GM23338 (cell line): ENCODE results near the gene HMGN4. TPM values are rescaled to one million over a fixed set of nuclear protein-coding genes. Genes with fewer than 3 reads are reported as not detected.

Experiments used
- ATAC-seq: fragments of 200-7000 bp; cut with Tn5 transposase; 3 replicates; pipeline ENCODE4 v1.9.1; 2020
- DNase-seq: peaks from one replicate; pipeline ENCODE4 v3.0.0-alpha.2; 2015; ENCODE audit warnings: low spot score
- H2AFZ ChIP-seq: fragments of 200-600 bp; sonication (generic); 2 replicates; pipeline ENCODE4 v1.8.0; 2016; ENCODE audit warnings: antibody characterized with exemption, mild to moderate bottlenecking, moderate library complexity
- H3F3A ChIP-seq: fragments of 200-600 bp; sonication (generic); replicated peaks from 2 replicates; pipeline ENCODE4 v1.8.0; 2017; ENCODE audit warnings: antibody characterized with exemption, mixed run types, low read depth
- H3K27ac ChIP-seq: fragments of 200-600 bp; sonication (generic); 2 replicates; pipeline ENCODE4 v1.6.1; 2016; ENCODE audit warnings: low read depth
- H3K27me3 ChIP-seq: fragments of 200-600 bp; sonication (generic); 2 replicates; pipeline ENCODE4 v1.8.0; 2016; ENCODE audit warnings: mild to moderate bottlenecking, mixed run types, moderate library complexity; ENCODE audit not compliant: insufficient read depth
- H3K36me3 ChIP-seq: fragments of 200-600 bp; sonication (generic); 2 replicates; pipeline ENCODE4 v1.8.0; 2016; ENCODE audit warnings: mild to moderate bottlenecking; ENCODE audit not compliant: insufficient read depth
- H3K4me1 ChIP-seq: fragments of 200-600 bp; sonication (generic); 2 replicates; pipeline ENCODE4 v1.8.0; 2016; ENCODE audit warnings: mild to moderate bottlenecking, moderate library complexity; ENCODE audit not compliant: insufficient read depth
- H3K4me2 ChIP-seq: fragments of 200-600 bp; sonication (generic); 2 replicates; pipeline ENCODE4 v1.7.1; 2017; ENCODE audit warnings: mixed run types
- H3K4me3 ChIP-seq: fragments of 200-600 bp; sonication (generic); 2 replicates; pipeline ENCODE4 v1.6.1; 2016; ENCODE audit warnings: mixed run types
- H3K79me2 ChIP-seq: fragments of 200-600 bp; sonication (generic); replicated peaks from 2 replicates; pipeline ENCODE4 v1.8.0; 2017; ENCODE audit warnings: mild to moderate bottlenecking; ENCODE audit not compliant: insufficient read depth
- H3K9me2 ChIP-seq: fragments of 200-600 bp; sonication (generic); 2 replicates; pipeline ENCODE4 v1.8.0; 2017; ENCODE audit not compliant: insufficient read depth
- H4K20me1 ChIP-seq: fragments of 200-600 bp; sonication (generic); replicated peaks from 2 replicates; pipeline ENCODE4 v1.8.0; 2017; ENCODE audit warnings: mild to moderate bottlenecking; ENCODE audit not compliant: insufficient read depth
- H3K27ac Mint-ChIP-seq: 2 replicates; pipeline ENCODE4 v1.8.0; 2020; ENCODE audit warnings: inconsistent platforms, mild to moderate bottlenecking, moderate library complexity, mixed read lengths
- H3K27me3 Mint-ChIP-seq: 3 replicates; pipeline ENCODE4 v1.8.0; 2022; ENCODE audit warnings: low read depth, mild to moderate bottlenecking, moderate library complexity, mixed read lengths, inconsistent platforms; ENCODE audit not compliant: insufficient read depth, poor library complexity
- H3K36me3 Mint-ChIP-seq: 3 replicates; pipeline ENCODE4 v1.8.0; 2021; ENCODE audit warnings: low read depth, mild to moderate bottlenecking, inconsistent platforms, moderate library complexity, mixed read lengths
- H3K4me1 Mint-ChIP-seq: 3 replicates; pipeline ENCODE4 v1.8.0; 2020; ENCODE audit warnings: mild to moderate bottlenecking, inconsistent platforms, mixed read lengths
- H3K4me3 Mint-ChIP-seq: 3 replicates; pipeline ENCODE4 v1.8.0; 2021; ENCODE audit warnings: moderate library complexity, mild to moderate bottlenecking, inconsistent platforms, mixed read lengths
- H3K9me3 Mint-ChIP-seq: 3 replicates; pipeline ENCODE4 v1.8.0; 2020; ENCODE audit warnings: moderate library complexity, mild to moderate bottlenecking, inconsistent platforms, mixed read lengths
- CREB1 ChIP-seq: fragments of 250-450 bp; sonication (Bioruptor Pico); IDR thresholded peaks from 2 replicates; pipeline ENCODE4 v1.5.0; 2020; ENCODE audit warnings: low read depth, mild to moderate bottlenecking, moderate library complexity
- CTCF ChIP-seq, 2 experiments: fragments of 200-600 bp in 1 of 2; sonication (generic) in 1 of 2; conservative IDR thresholded peaks; 2 replicates each; pipeline versions ENCODE4 v1.5.1 to v1.6.1; 2016 to 2017; ENCODE audit warnings: antibody characterized with exemption in 2 of 2, low read depth in 2 of 2, mild to moderate bottlenecking in 2 of 2, moderate library complexity in 1 of 2
- EZH2 ChIP-seq: fragments of 200-600 bp; sonication (generic); IDR thresholded peaks from one replicate; pipeline ENCODE4 v1.8.0; 2017; ENCODE audit warnings: antibody characterized with exemption, mild to moderate bottlenecking, low read depth; ENCODE audit not compliant: unreplicated experiment
- EZH2phosphoT487 ChIP-seq: fragments of 200-600 bp; sonication (generic); IDR thresholded peaks from one replicate; pipeline ENCODE4 v1.8.1; 2018; ENCODE audit warnings: antibody characterized with exemption; ENCODE audit not compliant: unreplicated experiment
- JUNB ChIP-seq: IDR thresholded peaks from one replicate; pipeline ENCODE4 v1.6.1; 2016; ENCODE audit warnings: antibody characterized with exemption; ENCODE audit not compliant: unreplicated experiment
- NANOG ChIP-seq: IDR thresholded peaks from 2 replicates; pipeline ENCODE4 v1.6.1; 2016; ENCODE audit warnings: antibody characterized with exemption, borderline replicate concordance
- POLR2AphosphoS5 ChIP-seq: IDR thresholded peaks from 2 replicates; pipeline ENCODE4 v1.6.1; 2016; ENCODE audit warnings: antibody characterized with exemption, low read depth
- STAT1 ChIP-seq: IDR thresholded peaks from one replicate; pipeline ENCODE4 v1.6.1; 2016; ENCODE audit warnings: antibody characterized with exemption; ENCODE audit not compliant: unreplicated experiment
- ZNF114 ChIP-seq: fragments of 250-450 bp; sonication (Bioruptor Pico); IDR thresholded peaks from 2 replicates; pipeline ENCODE4 v1.5.0; 2020; ENCODE audit warnings: mild to moderate bottlenecking, moderate library complexity
- ZNF331 ChIP-seq: fragments of 250-450 bp; sonication (Bioruptor Pico); IDR thresholded peaks from 2 replicates; pipeline ENCODE4 v1.5.0; 2020; ENCODE audit warnings: low read depth, mild to moderate bottlenecking, moderate library complexity
- ZNF462 ChIP-seq: fragments of 250-450 bp; sonication (Bioruptor Pico); IDR thresholded peaks from 2 replicates; pipeline ENCODE4 v1.5.0; 2020; ENCODE audit warnings: mild to moderate bottlenecking, moderate library complexity
- polyA plus RNA-seq: library from polyadenylated mRNA; unstranded; fragments of >200 nt; fragmentation: Nextera tagmentation; extraction: Ambion mirVana; gene quantifications from 2 replicates; pipeline ENCODE4 v1.2.1, GENCODE V29; 2016
- total RNA-seq: library from RNA; depleted of rRNA; stranded (reverse); fragments of >200 nt; shearing (Covaris generic); gene quantifications from 2 replicates; pipeline ENCODE4 v1.2.3, GENCODE V29; 2014
- TF ChIP-seq, protein P1 (sequence below): IDR thresholded peaks from one replicate; pipeline ENCODE4 v1.6.1; 2018; ENCODE audit warnings: antibody characterized with exemption; ENCODE audit not compliant: unreplicated experiment
- TF ChIP-seq, protein P2 (sequence below): IDR thresholded peaks from 2 replicates; pipeline ENCODE4 v1.6.1; 2016; ENCODE audit warnings: antibody characterized with exemption

The HMGN4 gene
- total and polyA plus RNA-seq, 2 experiments from 2014 or later = 35.3 to 91.4 TPM

GRCh38 chr6:26555505-26556262 lies 17.5 kb downstream of the HMGN4 start:
- peak overlapping the region; percentile 70 for H3K4me3 ChIP-seq
- DNase-seq (peak; percentile 66), ATAC-seq (peak; percentile 20)

More at GRCh38 chr6:26555505-26556262, 17.5 kb downstream of the HMGN4 start:
- H3K36me3 ChIP-seq = no peaks in the 10 kb centered on the region
- H3K9me3 Mint-ChIP-seq = peaks cover 5% of the 10 kb centered on the region; the same call in 2 of the 3 replicates
- peaks cover 9% of the 10 kb centered on the region; the same call in 2 of the 3 replicates for H3K4me1 Mint-ChIP-seq
- no peaks in the 10 kb centered on the region for H4K20me1 ChIP-seq
- peaks cover 20% of the 10 kb centered on the region for H3K27me3 Mint-ChIP-seq
- H3K4me2 ChIP-seq = peak overlapping the region; percentile 83
- H2AFZ ChIP-seq = peak overlapping the region; percentile 15; the same call in 1 of the 2 replicates
- H3K4me1 ChIP-seq = no peaks in the 10 kb centered on the region
- H3K27ac Mint-ChIP-seq = peak overlapping the region; percentile 89
- no peaks in the 10 kb centered on the region for H3F3A ChIP-seq
- H3K27me3 ChIP-seq = no peaks in the 10 kb centered on the region
- no peaks in the 10 kb centered on the region for H3K9me2 ChIP-seq
- no peaks in the 10 kb centered on the region for H3K79me2 ChIP-seq
- no peak for TF ChIP-seq CREB1 (CRISPR knock-in tag)
- TF ChIP-seq NANOG = no peak
- TF ChIP-seq CTCF (conservative IDR thresholded peaks at IDR 0.05; ENCODE audit: low read depth in 2 of 2) = no peak
- TF ChIP-seq EZH2 = no peak
- TF ChIP-seq, protein P1, sequence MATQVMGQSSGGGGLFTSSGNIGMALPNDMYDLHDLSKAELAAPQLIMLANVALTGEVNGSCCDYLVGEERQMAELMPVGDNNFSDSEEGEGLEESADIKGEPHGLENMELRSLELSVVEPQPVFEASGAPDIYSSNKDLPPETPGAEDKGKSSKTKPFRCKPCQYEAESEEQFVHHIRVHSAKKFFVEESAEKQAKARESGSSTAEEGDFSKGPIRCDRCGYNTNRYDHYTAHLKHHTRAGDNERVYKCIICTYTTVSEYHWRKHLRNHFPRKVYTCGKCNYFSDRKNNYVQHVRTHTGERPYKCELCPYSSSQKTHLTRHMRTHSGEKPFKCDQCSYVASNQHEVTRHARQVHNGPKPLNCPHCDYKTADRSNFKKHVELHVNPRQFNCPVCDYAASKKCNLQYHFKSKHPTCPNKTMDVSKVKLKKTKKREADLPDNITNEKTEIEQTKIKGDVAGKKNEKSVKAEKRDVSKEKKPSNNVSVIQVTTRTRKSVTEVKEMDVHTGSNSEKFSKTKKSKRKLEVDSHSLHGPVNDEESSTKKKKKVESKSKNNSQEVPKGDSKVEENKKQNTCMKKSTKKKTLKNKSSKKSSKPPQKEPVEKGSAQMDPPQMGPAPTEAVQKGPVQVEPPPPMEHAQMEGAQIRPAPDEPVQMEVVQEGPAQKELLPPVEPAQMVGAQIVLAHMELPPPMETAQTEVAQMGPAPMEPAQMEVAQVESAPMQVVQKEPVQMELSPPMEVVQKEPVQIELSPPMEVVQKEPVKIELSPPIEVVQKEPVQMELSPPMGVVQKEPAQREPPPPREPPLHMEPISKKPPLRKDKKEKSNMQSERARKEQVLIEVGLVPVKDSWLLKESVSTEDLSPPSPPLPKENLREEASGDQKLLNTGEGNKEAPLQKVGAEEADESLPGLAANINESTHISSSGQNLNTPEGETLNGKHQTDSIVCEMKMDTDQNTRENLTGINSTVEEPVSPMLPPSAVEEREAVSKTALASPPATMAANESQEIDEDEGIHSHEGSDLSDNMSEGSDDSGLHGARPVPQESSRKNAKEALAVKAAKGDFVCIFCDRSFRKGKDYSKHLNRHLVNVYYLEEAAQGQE = no peak
- TF ChIP-seq, protein P2, sequence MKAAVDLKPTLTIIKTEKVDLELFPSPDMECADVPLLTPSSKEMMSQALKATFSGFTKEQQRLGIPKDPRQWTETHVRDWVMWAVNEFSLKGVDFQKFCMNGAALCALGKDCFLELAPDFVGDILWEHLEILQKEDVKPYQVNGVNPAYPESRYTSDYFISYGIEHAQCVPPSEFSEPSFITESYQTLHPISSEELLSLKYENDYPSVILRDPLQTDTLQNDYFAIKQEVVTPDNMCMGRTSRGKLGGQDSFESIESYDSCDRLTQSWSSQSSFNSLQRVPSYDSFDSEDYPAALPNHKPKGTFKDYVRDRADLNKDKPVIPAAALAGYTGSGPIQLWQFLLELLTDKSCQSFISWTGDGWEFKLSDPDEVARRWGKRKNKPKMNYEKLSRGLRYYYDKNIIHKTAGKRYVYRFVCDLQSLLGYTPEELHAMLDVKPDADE = no peak
- TF ChIP-seq JUNB = no peak
- TF ChIP-seq STAT1 = no peak
- TF ChIP-seq ZNF462 = no peak
- TF ChIP-seq ZNF114 (CRISPR knock-in tag) = no peak
- no peak for TF ChIP-seq ZNF331 (CRISPR knock-in tag)
- TF ChIP-seq POLR2AphosphoS5 = no peak
- no peak for TF ChIP-seq EZH2phosphoT487
- H3K27ac ChIP-seq = no peak overlapping the region
- no peaks in the 10 kb centered on the region for H3K36me3 Mint-ChIP-seq
- no peak overlapping the region for H3K4me3 Mint-ChIP-seq
